ENCODE measurements around the gene DCK.

DCK gene

GRCh38 chr4:71006203-71006907 lies 12.9 kb downstream of the DCK start:
- H3K36me3 ChIP-seq (replicated peaks; ENCODE audit: low read depth, low read length) = peaks cover under 1% of the 10 kb centered on the region
- peaks cover 35% of the 10 kb centered on the region for H4K20me1 ChIP-seq (ENCODE audit: insufficient read depth, low read length)
- H3K9me3 ChIP-seq (ENCODE audit: insufficient read depth, low read length) = no peaks in the 10 kb centered on the region
- H3K27ac ChIP-seq (ENCODE audit: low read length) = peak overlapping the region; percentile 69
- peaks cover 92% of the 10 kb centered on the region for H3K79me2 ChIP-seq (ENCODE audit: low read length)
- peak overlapping the region; percentile 27 for H3K4me3 ChIP-seq (ENCODE audit: low read length)
- H3K27me3 ChIP-seq (ENCODE audit: low read depth, low read length) = no peaks in the 10 kb centered on the region
- 0 out of 2 replicates have a peak overlapping the region, but pooled peaks have one; percentile 8 for H3K9ac ChIP-seq (ENCODE audit: low read length)
- TF ChIP-seq EZH2phosphoT487 (IDR thresholded peaks at IDR 0.05; ENCODE audit: low read depth) = no peak
- no peak for TF ChIP-seq CTCF (IDR thresholded peaks at IDR 0.05; ENCODE audit: low read depth, low read length)
- H2AFZ ChIP-seq (ENCODE audit: low read depth, low read length) = no peak overlapping the region
- peaks cover 45% of the 10 kb centered on the region for H3K4me1 ChIP-seq (ENCODE audit: low read length)
- H3K4me2 ChIP-seq (ENCODE audit: low read length) = peak overlapping the region; percentile 84

GRCh38 chr4:71008196-71008595 lies 14.7 kb downstream of the DCK start:
- peaks cover 35% of the 10 kb centered on the region for H4K20me1 ChIP-seq (ENCODE audit: insufficient read depth, low read length)
- peaks cover 3% of the 10 kb centered on the region for H3K36me3 ChIP-seq (replicated peaks; ENCODE audit: low read depth, low read length)
- no peak overlapping the region for H3K9ac ChIP-seq (ENCODE audit: low read length)
- no peak overlapping the region for H3K27ac ChIP-seq (ENCODE audit: low read length)
- H3K9me3 ChIP-seq (ENCODE audit: insufficient read depth, low read length) = no peaks in the 10 kb centered on the region
- H2AFZ ChIP-seq (ENCODE audit: low read depth, low read length) = no peak overlapping the region
- TF ChIP-seq EZH2phosphoT487 (IDR thresholded peaks at IDR 0.05; ENCODE audit: low read depth) = no peak
- TF ChIP-seq CTCF (IDR thresholded peaks at IDR 0.05; ENCODE audit: low read depth, low read length) = no peak
- H3K4me2 ChIP-seq (ENCODE audit: low read length) = no peak overlapping the region
- H3K4me1 ChIP-seq (ENCODE audit: low read length) = peaks cover 43% of the 10 kb centered on the region
- H3K79me2 ChIP-seq (ENCODE audit: low read length) = peaks cover 84% of the 10 kb centered on the region
- H3K27me3 ChIP-seq (ENCODE audit: low read depth, low read length) = no peaks in the 10 kb centered on the region
- no peak overlapping the region for H3K4me3 ChIP-seq (ENCODE audit: low read length)

GRCh38 chr4:71009086-71009485 lies 15.6 kb downstream of the DCK start:
- Histone ChIP-seq H3K4me3 (ENCODE audit: low read length) (no peak overlapping the region), H3K79me2 (ENCODE audit: low read length) (peaks cover 75% of the 10 kb centered on the region)
- no peak for TF ChIP-seq EZH2phosphoT487 (IDR thresholded peaks at IDR 0.05; ENCODE audit: low read depth)
- TF ChIP-seq CTCF (IDR thresholded peaks at IDR 0.05; ENCODE audit: low read depth, low read length) = no peak

GRCh38 chr4:71009890-71010588 lies 16.6 kb downstream of the DCK start:
- no peaks in the 10 kb centered on the region for H3K27me3 ChIP-seq (ENCODE audit: low read depth, low read length)
- H3K9me3 ChIP-seq (ENCODE audit: insufficient read depth, low read length) = no peaks in the 10 kb centered on the region
- H2AFZ ChIP-seq (ENCODE audit: low read depth, low read length) = no peak overlapping the region
- H3K4me3 ChIP-seq (ENCODE audit: low read length) = no peak overlapping the region
- no peak for TF ChIP-seq EZH2phosphoT487 (IDR thresholded peaks at IDR 0.05; ENCODE audit: low read depth)
- TF ChIP-seq CTCF (IDR thresholded peaks at IDR 0.05; ENCODE audit: low read depth, low read length) = peak; percentile 75
- H3K79me2 ChIP-seq (ENCODE audit: low read length) = peaks cover 66% of the 10 kb centered on the region
- peaks cover 21% of the 10 kb centered on the region for H4K20me1 ChIP-seq (ENCODE audit: insufficient read depth, low read length)
- no peak overlapping the region for H3K27ac ChIP-seq (ENCODE audit: low read length)
- no peak overlapping the region for H3K9ac ChIP-seq (ENCODE audit: low read length)
- H3K4me1 ChIP-seq (ENCODE audit: low read length) = peaks cover 25% of the 10 kb centered on the region
- no peak overlapping the region for H3K4me2 ChIP-seq (ENCODE audit: low read length)
- peaks cover 3% of the 10 kb centered on the region for H3K36me3 ChIP-seq (replicated peaks; ENCODE audit: low read depth, low read length)

More at GRCh38 chr4:71009086-71009485, 15.6 kb downstream of the DCK start:
- Histone ChIP-seq H2AFZ (ENCODE audit: low read depth, low read length) (no peak overlapping the region), H3K4me2 (ENCODE audit: low read length) (no peak overlapping the region), H3K9ac (ENCODE audit: low read length) (no peak overlapping the region), H3K27ac (ENCODE audit: low read length) (no peak overlapping the region), H3K36me3 (replicated peaks; ENCODE audit: low read depth, low read length) (peaks cover 3% of the 10 kb centered on the region), H3K4me1 (ENCODE audit: low read length) (peaks cover 34% of the 10 kb centered on the region), H4K20me1 (ENCODE audit: insufficient read depth, low read length) (peaks cover 26% of the 10 kb centered on the region), H3K27me3 (ENCODE audit: low read depth, low read length) (no peaks in the 10 kb centered on the region), H3K9me3 (ENCODE audit: insufficient read depth, low read length) (no peaks in the 10 kb centered on the region)

Data from OCI-LY3 (cell line).